IMR-90 (cell line): ENCODE data around the gene MRPS5. TPM values are rescaled to one million over a fixed set of nuclear protein-coding genes. Genes with fewer than 3 reads are reported as not detected.

Source experiments
- ATAC-seq: fragments of 200-7000 bp; cut with Tn5 transposase; 2 replicates; pipeline ENCODE4 v1.9.1; 2020; ENCODE audit warnings: low read depth, mild to moderate bottlenecking, moderate library complexity
- BruUV-seq: library from RNA; stranded (reverse); fragments of 400-500 nt; replicated peaks from 2 replicates; lab custom pipeline; 2021; lab: Mats Ljungman, UMichigan
- CTCF ChIA-PET: fragments of 300-600 bp; formaldehyde crosslinking; extraction: SDS; loops from one replicate; lab custom pipeline; 2021; ENCODE audit warnings: antibody characterized with exemption; lab: Yijun Ruan, JAX
- POLR2A ChIA-PET: fragments of 300-600 bp; sonication (Branson Sonifier 250); formaldehyde crosslinking; loops from one replicate; lab custom pipeline; 2022; ENCODE audit warnings: antibody characterized with exemption; ENCODE audit not compliant: unreplicated experiment; lab: Charles Lee
- DNase-seq: peaks from one replicate; pipeline ENCODE4 v3.0.0; 2013
- H2AFZ ChIP-seq: replicated peaks from 2 replicates; pipeline ENCODE3; 2013; ENCODE audit warnings: low read length, mild to moderate bottlenecking; ENCODE audit not compliant: poor library complexity
- H2AK5ac ChIP-seq: 2 replicates; pipeline ENCODE4 v1.6.1; 2013; ENCODE audit warnings: low read depth, low read length, inconsistent platforms
- H2AK9ac ChIP-seq: replicated peaks from 2 replicates; pipeline ENCODE3; 2013; ENCODE audit warnings: mild to moderate bottlenecking, low read depth, low read length, moderate library complexity; ENCODE audit not compliant: poor library complexity
- H2BK120ac ChIP-seq: 2 replicates; pipeline ENCODE4 v1.6.1; 2013; ENCODE audit warnings: low read depth, low read length, inconsistent platforms
- H2BK15ac ChIP-seq: 3 replicates; pipeline ENCODE4 v1.6.1; 2013; ENCODE audit warnings: low read depth, low read length, inconsistent platforms
- H2BK20ac ChIP-seq: 2 replicates; pipeline ENCODE4 v1.6.1; 2013; ENCODE audit warnings: low read depth, mild to moderate bottlenecking, inconsistent platforms, low read length, moderate library complexity
- H2BK5ac ChIP-seq: 2 replicates; pipeline ENCODE4 v1.6.1; 2013; ENCODE audit warnings: mild to moderate bottlenecking, low read depth, low read length, inconsistent platforms; ENCODE audit not compliant: poor library complexity, severe bottlenecking
- H3K14ac ChIP-seq: replicated peaks from 2 replicates; pipeline ENCODE4 v1.6.1; 2013; ENCODE audit warnings: low read depth, low read length, inconsistent platforms
- H3K18ac ChIP-seq: 2 replicates; pipeline ENCODE4 v1.6.1; 2013; ENCODE audit warnings: low read depth, low read length, control low read depth
- H3K23ac ChIP-seq: 2 replicates; pipeline ENCODE4 v1.6.1; 2013; ENCODE audit warnings: low read depth, low read length, inconsistent platforms
- H3K27ac ChIP-seq: 2 replicates; pipeline ENCODE4 v1.5.1; 2013; ENCODE audit warnings: mild to moderate bottlenecking, control low read depth, low read length; ENCODE audit not compliant: insufficient read depth
- H3K27me3 ChIP-seq: 2 replicates; pipeline ENCODE4 v1.6.1; 2013; ENCODE audit warnings: low read length; ENCODE audit not compliant: control insufficient read depth, insufficient read depth
- H3K36me3 ChIP-seq: 2 replicates; pipeline ENCODE4 v1.6.1; 2013; ENCODE audit warnings: low read length, mixed read lengths; ENCODE audit not compliant: control insufficient read depth, insufficient read depth
- H3K4ac ChIP-seq: 2 replicates; pipeline ENCODE4 v1.6.1; 2013; ENCODE audit warnings: low read depth, low read length, inconsistent platforms
- H3K4me1 ChIP-seq: 2 replicates; pipeline ENCODE4 v1.6.1; 2013; ENCODE audit warnings: low read length, mixed read lengths; ENCODE audit not compliant: control insufficient read depth, insufficient read depth
- H3K4me2 ChIP-seq: 2 replicates; pipeline ENCODE4 v1.6.1; 2013; ENCODE audit warnings: low read depth, mild to moderate bottlenecking, control low read depth, low read length, moderate library complexity
- H3K4me3 ChIP-seq: 2 replicates; pipeline ENCODE4 v1.5.1; 2013; ENCODE audit warnings: low read depth, mild to moderate bottlenecking, control low read depth, low read length, moderate library complexity; ENCODE audit not compliant: insufficient read depth
- H3K56ac ChIP-seq: 2 replicates; pipeline ENCODE4 v1.6.1; 2013; ENCODE audit warnings: low read length, inconsistent platforms; ENCODE audit not compliant: insufficient read depth; ENCODE audit errors: extremely low read depth
- H3K79me1 ChIP-seq, 2 experiments: 2 replicates each; pipeline ENCODE4 v1.6.1; 2013; ENCODE audit warnings: low read length in 2 of 2, inconsistent platforms in 1 of 2, low read depth in 1 of 2
- H3K9ac ChIP-seq: 2 replicates; pipeline ENCODE4 v1.6.1; 2013; ENCODE audit warnings: low read depth, low read length, control low read depth
- H3K9me1 ChIP-seq: 2 replicates; pipeline ENCODE4 v1.6.1; 2013; ENCODE audit warnings: low read length, inconsistent platforms; ENCODE audit not compliant: insufficient read depth
- H3K9me3 ChIP-seq: 2 replicates; pipeline ENCODE4 v1.6.1; 2013; ENCODE audit warnings: low read length; ENCODE audit not compliant: control insufficient read depth, insufficient read depth
- H4K20me1 ChIP-seq: 2 replicates; pipeline ENCODE4 v1.6.1; 2013; ENCODE audit warnings: low read length, inconsistent platforms; ENCODE audit not compliant: insufficient read depth
- H4K5ac ChIP-seq: 2 replicates; pipeline ENCODE4 v1.6.1; 2013; ENCODE audit warnings: mild to moderate bottlenecking, low read depth, low read length, control low read depth
- H4K8ac ChIP-seq, 2 experiments: 2 replicates each; pipeline ENCODE4 v1.6.1; 2013; ENCODE audit warnings: low read depth in 2 of 2, low read length in 2 of 2, control low read depth in 1 of 2, inconsistent platforms in 1 of 2
- H4K91ac ChIP-seq: 2 replicates; pipeline ENCODE4 v1.6.1; 2013; ENCODE audit warnings: low read depth, low read length, inconsistent platforms; ENCODE audit not compliant: insufficient read depth
- BHLHE40 ChIP-seq: fragments of 150-350 bp; IDR thresholded peaks from 2 replicates; pipeline ENCODE4 v1.6.1; 2016; ENCODE audit warnings: mild to moderate bottlenecking, low read depth, low read length
- CEBPB ChIP-seq: IDR thresholded peaks from 2 replicates; pipeline ENCODE4 v1.6.1; 2012; ENCODE audit warnings: low read depth, low read length, improper control_type of control experiment
- CTCF ChIP-seq: conservative IDR thresholded peaks from 2 replicates; pipeline ENCODE4 v1.5.1; 2012; ENCODE audit warnings: mild to moderate bottlenecking, low read depth, low read length, improper control_type of control experiment
- MAFK ChIP-seq: IDR thresholded peaks from 2 replicates; pipeline ENCODE4 v1.6.1; 2012; ENCODE audit warnings: low read depth, low read length, improper control_type of control experiment
- NFE2L2 ChIP-seq: fragments of 150-350 bp; IDR thresholded peaks from 2 replicates; pipeline ENCODE4 v1.6.1; 2016; ENCODE audit warnings: low read depth, mild to moderate bottlenecking, low read length
- RCOR1 ChIP-seq: IDR thresholded peaks from 2 replicates; pipeline ENCODE4 v1.6.1; 2012; ENCODE audit warnings: mild to moderate bottlenecking, low read length, improper control_type of control experiment; ENCODE audit not compliant: insufficient replicate concordance
- RFX5 ChIP-seq: IDR thresholded peaks from 2 replicates; pipeline ENCODE4 v1.8.0; 2012; ENCODE audit warnings: low read depth, mild to moderate bottlenecking, low read length, moderate library complexity
- SMC3 ChIP-seq: fragments of 150-350 bp; IDR thresholded peaks from 2 replicates; pipeline ENCODE4 v1.6.1; 2016; ENCODE audit warnings: low read depth, mild to moderate bottlenecking, antibody characterized with exemption, low read length, moderate library complexity
- WGBS, 2 experiments: methylation state at CpG; one replicate each; pipeline versions ENCODE4 v1.1.5 to v1.1.7; 2013; ENCODE audit warnings: missing lambda C conversion rate in 2 of 2; ENCODE audit not compliant: insufficient read length in 1 of 2; ENCODE audit errors: extremely low coverage in 2 of 2; 5-methylcytosine and 5-hydroxymethylcytosine counted together
- dilution Hi-C: fragments of 300-500 bp; cut with HindIII; formaldehyde crosslinking; loops from one replicate; pipeline ENCODE4 v1.14.3; 2018; ENCODE audit warnings: low sequenced_read_pairs; ENCODE audit not compliant: unreplicated experiment
- in situ Hi-C: fragments of 300-500 bp; cut with MboI; formaldehyde crosslinking; loops from 3 replicates; pipeline ENCODE4 v1.14.3; 2019; ENCODE audit warnings: low sequenced_read_pairs, inconsistent platforms, mixed read lengths
- intact Hi-C: fragments of 100-400 bp; cut with micrococcal nuclease; formaldehyde crosslinking; loops from 2 replicates; pipeline ENCODE4 v1.10.0; 2022
- polyA plus RNA-seq, 3 experiments: library from polyadenylated mRNA; depleted of rRNA; stranded (reverse); fragments of >200 nt; gene quantifications; 2 replicates each; pipeline ENCODE4 v1.2.3, GENCODE V29; 2012; ENCODE audit warnings: low replicate concordance in 1 of 3
- total RNA-seq: library from RNA; depleted of rRNA; stranded (reverse); fragments of >200 nt; gene quantifications from 2 replicates; pipeline ENCODE4 v1.2.3, GENCODE V29; 2012
- TF ChIP-seq, protein P1 (sequence below): fragments of 150-350 bp; IDR thresholded peaks from 2 replicates; pipeline ENCODE4 v1.6.1; 2016; ENCODE audit warnings: low read depth, mild to moderate bottlenecking, low read length, moderate library complexity, borderline replicate concordance

Gene MRPS5
- total and polyA plus RNA-seq, 2 of the 4 experiments (the other 2 are of a cell fraction): 27.6 to 44.1 TPM

GRCh38 chr2:95057535-95058370, 63.9 kb downstream of the MRPS5 start:
- Histone ChIP-seq H3K4me1 (peaks cover 6% of the 10 kb centered on the region; the same call in 1 of the 2 replicates), H3K4me2 (no peak overlapping the region), H4K20me1 (no peaks in the 10 kb centered on the region), H2BK15ac (no peak overlapping the region), H2BK20ac (no peak overlapping the region), H3K4ac (no peak overlapping the region), H3K27me3 (peaks cover 41% of the 10 kb centered on the region; the same call in 1 of the 2 replicates), H3K4me3 (no peak overlapping the region), H2BK120ac (no peak overlapping the region), H2AK5ac (no peak overlapping the region), H3K79me1 (no peaks in the 10 kb centered on the region), H3K14ac (no peak overlapping the region), H3K9me1 (no peaks in the 10 kb centered on the region), H3K9me3 (no peaks in the 10 kb centered on the region), H3K27ac (no peak overlapping the region), H2AK9ac (no peak overlapping the region), H4K91ac (no peak overlapping the region), H3K18ac (no peak overlapping the region), H4K5ac (no peak overlapping the region), H3K9ac (no peak overlapping the region), H3K23ac (no peak overlapping the region), H4K8ac (no peak overlapping the region), H3K36me3 (no peaks in the 10 kb centered on the region), H2BK5ac (no peak overlapping the region), H3K56ac (no peak overlapping the region), H2AFZ (no peak overlapping the region)
- in situ Hi-C loops: no loop called here
- TF ChIP-seq MAFK (no peak), RFX5 (no peak), CEBPB (no peak), SMC3 (no peak), CTCF (no peak), NFE2L2 (no peak), RCOR1 (no peak), BHLHE40 (no peak)
- TF ChIP-seq, protein P1, sequence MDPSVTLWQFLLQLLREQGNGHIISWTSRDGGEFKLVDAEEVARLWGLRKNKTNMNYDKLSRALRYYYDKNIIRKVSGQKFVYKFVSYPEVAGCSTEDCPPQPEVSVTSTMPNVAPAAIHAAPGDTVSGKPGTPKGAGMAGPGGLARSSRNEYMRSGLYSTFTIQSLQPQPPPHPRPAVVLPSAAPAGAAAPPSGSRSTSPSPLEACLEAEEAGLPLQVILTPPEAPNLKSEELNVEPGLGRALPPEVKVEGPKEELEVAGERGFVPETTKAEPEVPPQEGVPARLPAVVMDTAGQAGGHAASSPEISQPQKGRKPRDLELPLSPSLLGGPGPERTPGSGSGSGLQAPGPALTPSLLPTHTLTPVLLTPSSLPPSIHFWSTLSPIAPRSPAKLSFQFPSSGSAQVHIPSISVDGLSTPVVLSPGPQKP: no peak
- ChIA-PET CTCF (interaction anchor here (0.5 to 1.7 kb wide), 2 partner anchors 18 to 79 kb away, joined by 6 to 7 read pairs; no protein-coding TSS in a partner anchor), POLR2A (no interaction called here)
- WGBS, 2 experiments: 70% methylated on average over 12 of the region's 28 CpGs; no CpG with 5 or more reads in 1 of the 2 experiments
- dilution Hi-C loops: no loop called here
- intact Hi-C loops: no loop called here
- BruUV-seq: no TSS peak
- no peak for DNase-seq
- ATAC-seq: no peak
